HG03354 (cell line): ENCODE measurements around the gene VIM.
"Not testable (repeated sequence)": the region's sequence is repeated elsewhere in the genome, so short reads cannot be mapped to it uniquely, and the experiment has no call there.

Source experiments
- ATAC-seq: cut with Tn5 transposase; IDR thresholded peaks from one replicate; pipeline ENCODE4 v1.9.1; 2021; ENCODE audit warnings: mild to moderate bottlenecking; ENCODE audit not compliant: unreplicated experiment, poor library complexity, severe bottlenecking

VIM gene

GRCh38 chr10:17249820-17250219 is 21.8 kb downstream of the VIM start:
- ATAC-seq, result peak; percentile 70

GRCh38 chr10:17250736-17251135 is 22.7 kb downstream of the VIM start:
- no peak for ATAC-seq

GRCh38 chr10:17254543-17255050 is 26.6 kb downstream of the VIM start:
- not testable (repeated sequence) for ATAC-seq

DNA sequence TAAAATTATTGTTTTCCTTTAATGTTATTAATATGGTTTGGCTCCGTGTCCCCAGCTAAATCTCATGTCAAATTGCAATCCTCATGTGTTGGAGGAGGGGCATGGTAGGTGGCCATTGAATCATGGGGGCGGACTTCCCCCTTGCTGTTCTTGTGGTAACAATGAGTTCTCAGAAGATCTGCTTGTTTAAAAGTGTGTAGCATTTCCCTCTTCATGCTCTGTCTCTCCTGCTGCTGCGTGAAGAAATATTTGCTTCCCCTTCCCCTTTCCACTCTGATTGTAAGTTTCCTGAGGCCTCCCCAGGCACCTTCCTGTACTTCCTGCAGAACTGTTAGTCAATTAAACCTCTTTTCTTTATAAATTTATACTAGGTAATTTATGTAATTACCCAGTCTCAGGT is 27.5 kb downstream of the VIM start:
- no peak for ATAC-seq

DNA sequence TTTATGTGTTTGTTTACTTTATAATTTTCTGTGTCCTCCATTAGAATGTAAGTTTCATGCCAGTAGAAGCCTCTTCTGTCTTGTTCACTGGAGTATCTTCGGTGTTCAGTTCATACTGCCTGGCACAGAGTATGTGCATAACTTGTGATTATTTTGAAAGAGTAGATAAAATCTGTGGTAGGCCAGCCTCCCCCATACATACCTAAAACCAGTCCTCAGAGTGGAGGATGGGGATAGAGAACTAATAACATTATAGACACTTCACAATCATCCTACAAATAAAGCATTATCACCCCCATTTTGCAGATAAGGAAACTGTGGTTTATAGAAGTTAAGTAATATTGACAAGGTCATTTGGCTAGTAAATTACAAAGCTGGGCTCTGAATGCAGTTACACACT is 28.0 kb downstream of the VIM start:
- ATAC-seq, result no peak

DNA sequence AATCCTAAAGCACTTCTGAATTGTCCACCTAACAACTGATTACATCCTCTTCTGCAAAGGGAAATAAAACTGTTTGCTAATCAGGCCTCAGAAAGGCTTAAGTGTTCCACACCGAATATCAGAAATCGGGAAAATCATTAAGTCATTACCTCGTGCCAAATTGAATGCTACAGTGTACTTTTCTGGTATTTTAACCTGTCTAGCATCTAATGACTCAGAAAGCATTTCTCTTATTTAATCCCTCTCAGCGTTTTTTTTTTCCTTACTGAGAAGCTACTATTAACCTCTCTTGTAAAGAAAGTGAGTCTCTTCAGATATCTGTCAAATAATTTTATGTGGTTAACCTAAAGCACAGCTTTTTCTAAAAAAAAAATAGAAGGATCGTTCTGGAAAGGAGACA is 28.6 kb downstream of the VIM start:
- ATAC-seq, result no peak

DNA sequence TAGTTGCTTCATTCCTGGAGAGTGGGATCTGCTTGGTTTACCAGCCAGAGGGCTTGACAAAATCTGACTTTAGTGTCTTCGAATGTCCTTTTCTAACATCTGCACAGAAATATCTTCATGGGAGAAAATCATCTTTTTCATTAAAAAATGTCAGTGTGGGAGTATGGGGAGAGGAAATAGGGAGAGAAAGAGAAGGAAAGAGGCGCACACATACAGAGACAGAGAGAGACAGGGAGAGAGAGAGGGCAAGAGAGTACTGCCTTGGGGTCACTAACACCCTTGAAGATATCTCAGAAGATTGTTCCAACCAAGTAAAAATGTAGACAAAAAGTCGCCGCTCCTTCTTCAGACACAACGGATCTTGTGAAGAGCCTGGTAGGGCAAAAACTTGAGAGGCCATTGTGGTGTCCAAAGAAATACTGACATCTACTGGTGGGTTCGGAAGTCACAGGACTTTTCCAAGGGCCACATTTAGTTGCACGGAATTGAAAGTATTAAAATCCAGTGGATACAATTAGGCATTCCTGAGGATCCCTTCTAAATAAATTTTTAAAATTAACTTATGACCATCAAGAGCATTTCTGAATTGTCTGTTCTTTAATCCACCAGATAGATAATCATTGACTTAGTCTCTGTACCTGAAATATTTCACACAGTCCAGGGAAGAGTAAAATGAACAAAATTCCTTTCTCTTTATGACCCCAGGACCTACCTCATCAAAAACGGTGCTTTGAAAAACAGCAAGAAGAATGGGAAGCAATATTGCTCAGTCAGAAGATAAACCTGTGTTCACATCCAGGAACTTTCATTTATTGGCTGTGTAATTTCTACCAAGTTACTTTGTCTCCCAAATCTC is 29.7 kb downstream of the VIM start:
- ATAC-seq, result peak; percentile 90

DNA sequence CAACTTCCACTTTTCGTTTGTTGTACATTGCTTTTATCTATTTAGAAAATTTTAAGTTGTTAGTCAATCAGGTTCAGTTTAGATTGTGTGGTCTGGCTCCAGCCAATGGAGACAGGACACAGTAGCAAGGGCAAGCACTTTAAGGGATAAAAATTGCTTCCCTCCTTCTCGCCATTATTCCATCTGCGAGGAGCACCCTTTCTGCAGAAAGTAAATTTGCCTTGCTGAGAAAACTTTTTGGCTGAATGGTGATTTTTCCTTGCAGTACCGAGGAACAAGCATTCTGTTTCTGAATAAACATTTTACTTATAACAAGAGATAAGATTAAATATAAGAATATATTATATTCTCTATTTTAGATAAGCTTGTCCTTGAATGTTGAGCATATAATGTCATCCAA is 34.5 kb downstream of the VIM start:
- ATAC-seq, result no peak

DNA sequence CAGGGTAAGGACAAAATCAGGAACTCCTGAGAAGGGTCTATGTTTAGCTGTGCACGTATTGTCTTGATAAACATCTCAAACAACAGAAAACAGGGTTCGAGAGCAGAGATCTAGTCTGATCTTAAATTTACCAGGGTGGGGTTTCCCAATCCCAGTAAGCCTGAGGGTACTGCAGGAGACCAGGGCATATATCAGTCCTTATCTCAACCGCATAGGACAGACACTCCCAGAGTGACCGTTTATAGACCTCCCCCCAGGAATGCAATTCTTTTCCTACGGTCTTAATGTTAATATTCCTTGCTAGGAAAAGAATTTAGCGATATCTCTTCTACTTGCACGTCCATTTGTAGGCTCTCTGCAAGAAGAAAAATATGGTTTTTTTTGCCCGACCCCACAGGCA is 35.5 kb downstream of the VIM start:
- no peak for ATAC-seq

DNA sequence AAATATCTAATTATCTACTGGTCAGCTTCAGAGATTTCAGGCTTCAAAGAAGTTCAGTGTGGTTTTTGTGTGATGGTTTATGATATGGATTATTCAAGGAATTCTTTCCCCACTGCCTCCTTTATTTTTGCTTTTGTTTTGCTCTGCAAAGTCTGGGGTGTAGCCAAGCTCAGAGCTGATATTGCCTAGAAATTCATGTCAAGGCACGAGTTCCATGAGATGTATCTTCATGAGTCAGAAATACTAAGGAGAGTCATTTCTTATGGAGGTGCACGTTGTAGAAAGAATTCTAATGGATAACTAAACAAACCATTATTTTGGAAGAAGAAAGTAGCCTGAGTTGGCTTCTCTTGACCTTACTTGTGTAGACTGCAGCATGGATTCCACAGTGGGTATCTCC is 37.4 kb downstream of the VIM start:
- ATAC-seq, result no peak

GRCh38 chr10:17266549-17266948 is 38.5 kb downstream of the VIM start:
- not testable (repeated sequence) for ATAC-seq

DNA sequence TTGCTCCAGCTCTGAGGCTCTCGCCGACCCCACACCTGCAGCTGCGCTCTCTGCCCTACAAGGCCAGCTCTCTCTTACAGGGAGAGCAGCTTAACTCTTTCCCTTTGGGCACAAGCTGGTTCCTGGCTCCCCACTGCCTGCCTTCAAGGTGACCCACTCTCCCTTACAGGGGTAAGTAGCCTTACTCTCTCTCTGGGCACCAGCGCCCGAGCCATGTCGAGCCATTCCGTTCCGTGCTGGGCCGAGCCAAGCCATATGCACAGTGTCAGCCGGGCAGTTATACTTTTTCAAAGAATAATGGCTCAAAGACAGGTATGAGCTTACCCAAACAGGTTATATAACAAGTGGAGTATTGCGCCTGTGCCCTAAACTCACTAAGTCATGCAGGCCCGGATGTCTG is 44.6 kb downstream of the VIM start:
- no peak for ATAC-seq

DNA sequence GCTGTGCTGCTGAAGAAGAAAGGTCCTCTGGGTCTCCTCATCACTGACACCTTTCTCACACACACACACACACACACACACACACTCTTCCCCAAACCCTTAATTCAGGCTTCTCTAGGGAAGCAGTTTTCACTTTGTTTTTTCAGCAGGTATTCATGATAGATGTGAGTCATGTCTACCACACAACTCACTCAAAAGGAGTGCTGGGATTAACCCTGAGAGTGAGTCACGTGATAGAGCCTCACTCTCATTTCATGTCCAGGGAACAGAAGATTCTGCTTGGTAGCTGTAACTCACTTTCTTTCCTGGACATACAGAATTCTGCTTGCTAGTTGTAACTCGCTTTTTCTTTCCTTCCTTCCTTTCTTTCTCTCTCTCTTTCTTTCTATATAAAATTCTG is 45.4 kb downstream of the VIM start:
- ATAC-seq, result no peak

DNA sequence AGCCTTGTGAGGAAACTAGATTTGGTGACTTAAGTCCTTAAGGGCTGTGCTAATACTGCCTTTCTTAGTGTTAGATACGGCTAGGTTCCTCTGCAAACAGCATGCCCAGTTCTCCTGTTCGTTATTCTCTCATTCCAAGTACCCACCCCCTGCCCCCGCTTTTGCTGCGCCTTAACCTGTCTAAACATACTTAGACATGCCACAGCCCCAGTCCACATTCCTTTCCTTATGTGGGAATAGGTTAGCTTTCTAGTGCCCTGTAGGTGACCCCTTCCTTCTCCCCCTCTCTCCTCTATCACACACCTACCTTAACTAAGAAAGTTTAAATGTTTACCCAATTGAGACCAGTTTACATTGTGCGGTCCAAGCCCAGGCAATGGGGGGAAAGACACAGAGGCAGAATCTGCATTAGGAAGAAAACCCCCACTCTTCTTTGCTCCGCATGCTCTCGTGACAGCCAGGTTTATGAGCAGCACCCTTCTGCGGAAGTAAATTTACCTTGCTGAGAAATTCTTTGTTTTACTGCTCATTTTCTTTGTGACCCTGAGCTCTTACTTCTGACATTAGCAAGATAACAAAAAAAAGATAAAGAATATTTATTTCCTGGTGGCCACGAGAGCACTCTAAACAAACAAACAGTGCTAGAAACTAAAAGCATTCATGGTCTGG is 48.8 kb downstream of the VIM start:
- no peak for ATAC-seq

- ATAC-seq, result no peak
Measured at GRCh38 chr10:17278607-17279240, 50.7 kb downstream of the VIM start.

GRCh38 chr10:17282311-17282710 is 54.3 kb downstream of the VIM start:
- no peak for ATAC-seq

DNA sequence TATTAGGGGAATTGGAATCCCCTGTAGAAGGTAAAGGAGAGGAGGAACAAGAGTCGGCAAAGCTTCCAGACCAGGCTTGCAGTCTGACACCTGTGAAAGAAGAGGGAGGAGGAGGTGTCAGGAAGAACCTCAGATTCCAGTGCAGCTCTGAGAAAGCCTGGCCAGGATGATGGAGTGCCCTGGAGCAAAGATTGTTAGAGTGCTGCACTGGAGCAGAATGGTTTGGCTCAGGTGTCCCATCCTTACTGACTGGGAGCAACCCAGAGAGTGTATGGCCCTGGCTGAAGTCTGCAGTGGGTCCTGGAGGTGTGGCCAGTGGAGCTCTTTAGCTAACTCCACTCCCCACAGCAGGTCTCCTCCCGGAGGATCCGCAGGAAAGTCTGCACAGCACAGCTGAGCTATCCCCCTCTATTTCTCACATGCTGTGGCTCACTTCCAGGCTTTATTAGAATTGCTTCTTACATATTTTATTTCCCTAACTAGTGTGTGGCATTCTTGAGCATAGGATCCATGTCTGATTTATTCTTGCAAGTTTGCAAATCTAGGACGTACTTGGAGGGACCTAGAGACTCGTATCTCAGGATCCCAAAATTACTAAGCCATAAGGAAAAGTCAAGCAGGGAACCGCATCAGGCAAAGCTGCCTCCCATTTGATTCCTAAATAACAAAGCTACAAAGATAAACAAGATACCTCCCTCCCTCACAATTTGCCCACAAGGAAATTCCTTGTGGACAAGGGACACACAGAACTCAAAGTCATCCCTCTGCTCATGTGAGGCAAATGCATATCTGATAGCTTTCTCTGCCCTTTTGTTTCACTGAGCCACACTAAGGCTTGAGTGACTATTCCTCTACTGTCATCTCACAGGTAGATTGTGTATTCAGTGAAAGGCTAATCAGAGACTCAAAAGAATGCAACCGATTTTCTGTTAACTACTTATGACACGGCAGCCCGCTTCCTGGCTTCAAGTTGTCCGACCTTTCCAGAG is 58.8 kb downstream of the VIM start:
- no peak for ATAC-seq
